GM21528 (cell line): ENCODE results near the gene ARHGAP42.

ENCODE experiments used
- ATAC-seq: cut with Tn5 transposase; IDR thresholded peaks from one replicate; pipeline ENCODE4 v1.9.1; 2021; ENCODE audit warnings: mild to moderate bottlenecking, moderate library complexity; ENCODE audit not compliant: unreplicated experiment, low FRiP score

Gene ARHGAP42

DNA sequence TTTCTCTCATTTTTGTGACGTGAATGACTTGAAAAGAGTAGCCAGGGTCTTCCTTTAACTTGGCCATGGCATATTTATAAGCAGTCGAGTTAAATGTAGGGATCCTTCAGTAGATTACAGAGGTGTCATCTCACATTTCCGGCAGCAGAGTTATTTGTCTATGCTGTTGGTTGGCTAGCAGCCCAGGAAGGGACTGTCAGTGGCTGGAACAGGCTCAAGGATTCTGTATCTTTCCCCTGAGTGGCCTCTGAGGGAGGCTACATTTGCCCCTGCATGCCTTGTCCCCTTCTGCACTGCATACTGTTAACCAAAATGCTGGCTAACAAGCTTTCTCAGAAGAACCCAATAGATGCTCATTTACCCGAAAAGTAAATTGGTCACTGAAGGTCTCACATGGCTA lies 254.9 kb downstream of the ARHGAP42 start:
- ATAC-seq = no peak

GRCh38 chr11:100948936-100949335 lies 261.8 kb downstream of the ARHGAP42 start:
- ATAC-seq = no peak

GRCh38 chr11:100949443-100949842 lies 262.4 kb downstream of the ARHGAP42 start:
- ATAC-seq = no peak

DNA sequence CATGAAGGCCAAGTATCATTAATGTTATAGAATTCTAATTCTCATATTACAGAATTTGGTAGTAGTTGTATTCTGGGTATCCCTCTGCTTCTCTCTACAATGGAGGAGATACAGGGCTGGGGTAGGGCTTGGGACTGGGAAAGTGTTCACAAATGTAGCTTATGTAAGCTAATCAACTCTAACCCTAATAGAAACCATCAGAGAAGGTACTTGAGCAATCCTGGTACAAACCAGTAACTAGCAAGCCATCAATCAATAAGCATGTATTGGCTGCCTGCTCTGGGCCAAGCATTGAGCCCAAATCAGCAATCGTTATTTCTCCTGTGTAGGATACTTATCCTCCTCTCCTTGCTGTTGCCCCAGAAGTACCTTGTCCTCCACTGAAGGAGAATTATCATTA lies 268.2 kb downstream of the ARHGAP42 start:
- ATAC-seq = no peak

GRCh38 chr11:100956351-100956750 lies 269.3 kb downstream of the ARHGAP42 start:
- no peak for ATAC-seq

DNA sequence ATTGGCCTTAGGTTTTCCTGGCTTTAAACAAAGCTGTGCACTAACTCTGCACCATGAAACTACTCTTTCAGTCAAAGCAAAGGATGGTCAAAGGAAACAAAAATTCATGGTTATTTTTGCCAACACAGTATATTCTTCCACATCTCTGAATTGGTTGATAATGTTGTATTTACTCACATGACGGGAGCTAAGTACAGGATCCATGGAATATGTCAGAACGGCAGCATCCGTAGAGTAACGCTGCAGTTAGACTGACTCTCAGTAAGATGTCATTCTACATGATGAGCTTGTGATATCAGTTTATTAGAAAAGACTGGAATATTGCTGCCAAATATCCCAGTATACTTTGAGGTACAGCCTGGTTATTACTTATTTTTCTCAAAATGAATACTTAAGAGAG lies 270.4 kb downstream of the ARHGAP42 start:
- no peak for ATAC-seq

DNA sequence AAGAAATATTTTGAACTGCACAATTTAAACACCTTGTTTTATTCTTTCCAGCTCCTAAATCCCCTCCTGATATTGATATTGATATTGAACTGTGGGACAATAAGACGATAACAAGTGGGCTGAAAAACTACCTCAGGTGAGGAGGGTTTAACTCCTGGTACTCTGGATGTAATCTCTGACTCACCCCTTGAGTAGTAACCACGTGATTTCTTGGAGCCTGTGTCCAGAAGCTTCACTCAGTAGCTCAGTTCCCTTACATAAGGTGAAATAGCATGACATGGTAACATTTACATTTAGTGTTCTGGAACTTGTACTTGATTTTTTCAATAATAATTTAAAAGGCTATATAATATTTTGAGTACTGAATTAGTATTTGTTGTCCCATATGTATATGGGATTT lies 274.5 kb downstream of the ARHGAP42 start:
- no peak for ATAC-seq

DNA sequence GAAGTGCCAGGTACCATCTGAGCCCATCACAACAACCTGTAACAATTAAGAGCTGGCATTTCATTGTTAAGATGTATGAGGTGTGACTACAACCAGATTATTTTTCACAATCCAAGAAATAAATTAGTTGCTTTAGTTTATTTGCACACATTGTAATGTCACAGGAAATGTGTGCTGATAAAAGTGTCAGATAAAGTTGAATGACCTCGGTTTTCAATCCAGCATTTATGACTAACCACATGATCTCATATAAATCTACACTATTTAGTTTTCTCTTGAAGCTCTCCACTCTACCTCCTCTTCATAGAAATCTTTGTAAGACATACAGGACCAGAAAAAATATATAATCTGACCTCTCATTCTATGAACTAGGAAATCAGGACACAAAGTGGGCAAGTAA lies 276.3 kb downstream of the ARHGAP42 start:
- no peak for ATAC-seq

DNA sequence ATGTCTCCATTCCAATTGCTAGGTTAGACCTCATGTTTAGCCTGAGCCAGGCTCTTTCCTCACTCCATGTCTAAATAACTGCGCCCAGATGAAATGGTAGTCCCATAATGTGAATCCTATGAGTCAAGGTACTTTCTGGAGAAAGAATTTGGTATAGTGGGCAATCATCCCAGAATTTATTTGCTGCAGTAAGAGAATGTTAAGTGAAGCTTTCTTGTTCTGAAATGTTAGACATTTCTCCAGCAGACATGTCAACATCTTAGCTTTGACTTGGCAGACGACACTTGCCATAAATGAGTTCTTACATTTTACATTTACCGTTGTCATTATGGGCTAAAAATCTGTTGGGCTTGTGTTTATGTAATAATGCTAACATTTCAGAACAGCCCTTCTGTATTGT lies 277.3 kb downstream of the ARHGAP42 start:
- ATAC-seq = no peak

DNA sequence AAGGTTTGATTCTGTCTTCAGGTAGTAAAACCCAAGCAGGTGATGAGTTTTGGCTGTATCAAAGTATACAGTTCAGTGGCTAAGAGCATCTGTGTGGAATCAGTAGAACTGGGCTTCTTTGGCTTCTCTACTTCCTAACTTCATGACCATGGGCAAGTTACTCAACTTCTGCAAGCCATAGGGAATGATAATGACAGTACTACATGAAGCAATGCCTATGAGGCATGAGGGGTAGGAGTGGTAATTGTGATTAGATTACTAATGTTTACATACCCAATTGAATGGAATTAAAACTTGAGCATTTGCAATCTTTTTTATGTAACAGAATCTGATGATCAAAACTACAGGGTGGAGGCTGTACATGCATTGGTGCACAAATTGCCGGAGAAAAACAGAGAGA lies 278.3 kb downstream of the ARHGAP42 start:
- no peak for ATAC-seq

DNA sequence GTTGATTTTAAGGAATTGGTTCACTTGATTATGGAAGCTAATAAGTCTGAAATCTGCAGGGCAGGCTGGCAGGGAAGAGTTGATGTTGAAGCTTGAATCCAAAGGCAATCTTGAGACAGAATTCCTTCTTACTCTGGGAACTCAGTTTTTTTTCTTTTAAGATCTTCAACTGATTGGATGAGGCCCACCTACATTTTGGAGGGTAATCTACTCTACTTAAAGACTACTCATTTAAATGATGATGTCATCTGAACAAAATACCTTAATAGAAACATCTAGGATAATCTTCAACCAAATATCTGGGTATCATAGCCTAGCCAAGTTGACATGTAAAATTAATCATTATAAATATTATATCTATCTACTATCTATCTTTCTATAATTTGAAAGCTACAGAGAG lies 279.3 kb downstream of the ARHGAP42 start:
- no peak for ATAC-seq

DNA sequence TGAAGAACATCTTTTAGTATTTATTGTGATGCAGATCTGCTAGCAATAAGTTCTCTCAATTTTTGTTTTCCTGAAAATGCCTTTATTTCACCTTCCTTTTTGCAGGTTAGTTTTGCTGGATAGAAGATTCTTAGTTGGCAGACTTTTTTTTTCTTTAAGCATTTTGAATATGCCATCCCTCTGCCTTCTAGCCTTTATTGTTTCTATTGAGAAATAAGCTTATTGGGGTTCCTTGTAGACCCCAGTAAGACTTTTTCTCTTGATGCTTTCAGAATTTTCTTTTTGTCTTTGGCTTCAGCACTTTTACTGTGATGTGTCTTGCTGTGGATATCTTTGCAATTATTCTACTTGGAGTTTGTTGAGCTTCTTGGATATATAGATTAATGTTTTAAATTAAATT lies 281.9 kb downstream of the ARHGAP42 start:
- ATAC-seq = no peak

- no peak for ATAC-seq
Observed at GRCh38 chr11:100970283-100971164, 283.4 kb downstream of the ARHGAP42 start.

DNA sequence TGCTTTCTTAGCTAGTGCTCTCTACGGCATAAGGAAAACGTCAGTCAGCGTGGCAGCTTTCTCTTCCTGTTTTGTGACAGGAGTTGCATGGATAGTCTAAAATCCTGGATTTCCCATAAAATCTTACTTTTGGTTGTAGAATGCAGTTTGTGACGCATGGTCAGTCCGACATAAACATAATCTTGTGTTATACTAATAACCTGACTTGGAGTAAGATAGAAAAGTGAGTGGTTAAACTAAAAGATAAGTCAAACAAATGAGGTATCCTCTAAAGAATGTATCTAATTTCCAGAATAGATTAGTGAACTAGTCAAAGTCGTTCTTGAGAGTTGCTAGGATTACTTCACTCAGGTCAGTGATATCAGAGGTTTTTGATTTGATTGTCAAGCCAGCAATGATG lies 285.0 kb downstream of the ARHGAP42 start:
- ATAC-seq = no peak

GRCh38 chr11:100978442-100978841 lies 291.4 kb downstream of the ARHGAP42 start:
- ATAC-seq = no peak

GRCh38 chr11:100978939-100979338 lies 291.9 kb downstream of the ARHGAP42 start:
- no peak for ATAC-seq

DNA sequence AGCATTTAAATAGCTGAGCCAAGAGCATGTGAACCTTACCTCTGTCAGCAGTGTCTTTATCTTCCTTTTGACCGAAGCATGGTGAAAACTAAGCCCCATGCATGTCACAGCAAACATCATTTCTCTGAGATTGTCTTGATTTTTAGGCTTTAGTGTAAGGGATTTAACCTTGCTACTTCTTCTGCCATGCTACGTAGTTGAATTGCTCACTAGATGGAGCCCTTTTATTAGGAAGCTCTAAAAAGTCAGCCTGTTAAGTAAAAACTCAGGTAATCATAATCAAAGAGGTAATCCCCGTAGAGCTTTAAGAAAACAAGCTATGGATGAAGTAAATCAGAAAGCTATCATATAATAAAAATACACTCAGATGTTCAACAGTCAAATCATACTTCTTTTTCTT lies 293.1 kb downstream of the ARHGAP42 start:
- ATAC-seq = no peak

GRCh38 chr11:100981196-100981824 lies 294.2 kb downstream of the ARHGAP42 start:
- ATAC-seq = no peak

DNA sequence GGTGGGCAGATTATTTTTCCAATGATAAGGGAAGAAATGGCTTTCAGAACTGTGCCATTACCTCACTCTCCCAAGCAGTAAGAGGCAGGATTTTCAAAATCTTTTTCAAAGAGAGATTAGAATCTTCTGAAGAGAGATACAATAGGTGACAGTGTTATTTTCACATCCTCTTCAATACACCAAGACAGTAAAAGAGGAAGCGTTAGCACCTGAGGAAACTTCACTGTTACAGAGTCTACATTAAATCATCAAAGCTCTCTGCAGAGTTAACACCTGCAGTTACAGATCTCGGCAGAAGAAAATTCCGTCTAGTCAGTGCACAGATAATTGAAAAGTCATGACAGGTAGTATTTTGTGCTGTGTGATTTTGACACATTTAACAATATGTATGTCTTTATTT lies 297.6 kb downstream of the ARHGAP42 start:
- ATAC-seq = peak; percentile 72

GRCh38 chr11:100990931-100991330 lies 303.8 kb downstream of the ARHGAP42 start:
- ATAC-seq = no peak

DNA sequence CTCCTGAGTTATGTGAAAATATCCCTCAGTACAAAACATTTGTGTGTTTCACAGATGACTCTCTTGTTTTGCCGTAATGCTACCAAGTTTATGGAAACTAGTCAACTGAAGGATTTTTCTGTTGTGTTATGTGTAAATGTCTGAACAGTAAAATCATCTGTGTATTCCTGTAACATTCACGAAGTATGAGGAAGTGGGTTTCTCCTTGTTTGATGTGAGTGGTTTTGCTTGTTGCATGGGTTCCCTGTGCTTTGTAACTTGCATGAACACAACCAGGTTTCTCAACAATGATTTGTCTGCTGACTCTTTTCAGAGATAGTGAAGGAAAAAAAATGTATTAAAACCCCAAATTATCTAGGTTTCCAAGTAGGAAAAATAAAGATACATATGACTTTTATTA lies 304.5 kb downstream of the ARHGAP42 start:
- no peak for ATAC-seq

DNA sequence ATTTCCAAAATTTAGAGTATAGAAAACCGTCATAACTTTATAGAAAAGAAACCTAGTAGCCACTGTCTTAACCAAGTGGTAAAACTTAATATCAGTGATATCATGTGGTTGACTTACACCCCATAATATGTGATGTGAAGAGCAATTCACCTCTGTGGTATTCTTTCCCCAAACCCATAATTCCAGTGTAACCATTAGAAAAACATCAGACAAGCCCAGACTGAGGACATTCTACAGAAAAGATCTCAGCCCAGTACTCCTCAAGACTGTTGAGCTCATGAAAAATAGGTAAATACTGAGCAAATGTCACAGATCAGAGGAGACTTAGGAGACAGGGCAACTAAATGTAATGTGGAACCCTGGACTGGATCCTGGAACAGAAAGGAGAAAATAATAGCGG lies 307.9 kb downstream of the ARHGAP42 start:
- ATAC-seq = no peak
